HG03521 (cell line): ENCODE data around the gene RNF31.

Experiments
- ATAC-seq: cut with Tn5 transposase; IDR thresholded peaks from one replicate; pipeline ENCODE4 v1.9.1; 2021; ENCODE audit warnings: mild to moderate bottlenecking, moderate library complexity; ENCODE audit not compliant: unreplicated experiment

Gene RNF31

DNA sequence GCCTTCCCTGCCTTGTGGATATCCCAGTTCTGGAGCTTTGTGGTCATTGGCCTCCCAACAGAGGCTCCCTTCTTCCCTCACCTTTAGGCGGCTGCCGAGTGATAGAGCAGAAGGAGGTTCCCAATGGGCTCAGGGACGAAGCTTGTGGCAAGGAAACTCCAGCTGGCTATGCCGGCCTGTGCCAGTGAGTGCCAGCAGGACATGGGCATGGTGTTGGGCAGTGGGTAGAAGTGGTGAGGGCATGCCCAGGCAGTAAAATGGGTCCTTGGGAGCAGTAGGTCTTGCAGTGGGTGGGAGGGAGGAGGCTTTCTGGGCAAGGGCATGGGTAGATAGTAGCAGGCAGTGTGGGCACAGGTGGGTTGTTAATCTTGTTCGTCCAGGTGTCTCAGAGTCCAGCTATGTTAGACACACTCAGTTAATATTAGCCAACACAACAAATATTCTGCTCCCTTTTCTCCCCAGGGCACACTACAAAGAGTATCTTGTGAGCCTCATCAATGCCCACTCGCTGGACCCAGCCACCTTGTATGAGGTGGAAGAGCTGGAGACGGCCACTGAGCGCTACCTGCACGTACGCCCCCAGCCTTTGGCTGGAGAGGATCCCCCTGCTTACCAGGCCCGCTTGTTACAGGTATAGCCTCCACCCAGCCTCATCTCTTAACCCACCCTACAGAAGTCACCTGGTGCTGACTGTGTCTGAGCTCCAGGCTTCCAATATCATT, 12.6 kb downstream of the RNF31 start:
- ATAC-seq = no peak

DNA sequence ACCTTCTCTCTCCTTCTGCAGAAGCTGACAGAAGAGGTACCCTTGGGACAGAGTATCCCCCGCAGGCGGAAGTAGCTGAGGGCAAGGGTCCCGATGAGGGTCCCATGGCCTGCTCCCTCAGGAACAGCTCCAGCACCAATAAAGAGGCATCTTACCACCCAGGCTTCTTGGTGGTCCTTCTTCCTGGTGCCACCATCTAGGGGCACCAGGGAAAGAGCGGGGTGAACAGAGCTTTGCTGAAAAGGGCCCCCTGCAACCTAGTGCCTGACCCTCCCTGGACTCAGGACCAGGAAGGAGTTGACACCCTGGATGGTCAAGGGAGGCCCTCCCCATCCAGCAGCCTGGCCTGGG, 13.2 kb downstream of the RNF31 start:
- no peak for ATAC-seq

DNA sequence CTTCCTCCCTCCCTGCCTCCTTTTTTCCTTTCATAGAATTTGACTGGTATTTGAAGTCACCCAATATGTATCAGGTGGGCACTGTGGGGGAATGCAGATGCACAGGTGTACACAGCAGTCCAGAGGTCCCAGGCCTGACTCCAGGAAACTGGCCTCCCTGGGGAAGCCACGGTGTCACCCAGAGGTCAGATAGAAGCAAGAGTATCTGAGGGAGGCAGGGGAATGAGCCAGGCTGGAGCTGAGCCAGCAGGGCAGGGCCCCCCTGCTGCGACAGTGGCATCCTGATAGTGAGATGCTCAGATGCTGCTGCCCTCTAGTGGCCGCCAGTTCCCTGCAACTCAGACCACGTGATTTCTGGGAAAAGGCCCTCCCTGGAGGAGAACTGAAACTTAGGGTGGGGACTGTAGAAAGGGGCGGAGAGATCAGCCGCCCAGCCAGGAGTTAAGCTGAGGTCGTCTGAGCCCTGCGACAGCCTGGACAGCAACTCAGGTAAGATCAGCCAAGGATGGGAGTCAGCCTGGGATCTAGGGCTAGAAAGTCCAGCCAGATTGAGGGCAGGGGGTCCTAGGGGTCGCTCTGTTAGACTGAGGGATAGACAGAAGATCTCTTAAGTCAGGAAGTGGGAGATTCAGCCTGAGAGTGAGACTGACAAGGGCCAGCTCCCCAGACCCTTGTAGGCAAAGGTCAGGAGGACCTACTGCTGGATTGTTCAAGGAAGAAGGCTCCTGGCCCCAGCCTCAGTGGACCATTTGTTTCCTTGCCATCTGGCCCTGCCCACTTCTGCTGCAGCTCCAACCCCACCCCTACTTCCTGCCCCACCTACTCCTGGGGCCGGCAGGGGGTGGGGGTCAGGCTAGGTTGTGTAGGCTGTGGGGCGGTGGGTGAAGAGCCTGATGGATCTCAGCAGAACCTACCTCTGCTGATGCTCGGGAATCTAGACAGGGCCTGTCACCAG, 13.8 kb downstream of the RNF31 start, which contains the start of gene IRF9:
IRF9 (plus strand) TSS at position 416 of the 955 bp plus-strand sequence. CDS start 880 bp downstream, outside the sequence.
- ATAC-seq = peak; percentile 77

DNA sequence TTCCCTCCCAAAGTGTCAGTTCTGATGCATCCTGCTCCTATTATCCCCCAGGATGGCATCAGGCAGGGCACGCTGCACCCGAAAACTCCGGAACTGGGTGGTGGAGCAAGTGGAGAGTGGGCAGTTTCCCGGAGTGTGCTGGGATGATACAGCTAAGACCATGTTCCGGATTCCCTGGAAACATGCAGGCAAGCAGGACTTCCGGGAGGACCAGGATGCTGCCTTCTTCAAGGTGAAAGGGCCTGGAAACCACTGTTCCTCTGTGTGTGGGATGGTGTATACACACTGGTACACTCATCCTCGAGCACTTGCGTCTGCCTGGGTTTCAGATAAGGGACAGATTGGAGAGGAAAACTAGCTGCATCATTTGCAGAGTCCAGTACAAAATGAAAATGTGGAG, 14.8 kb downstream of the RNF31 start:
- no peak for ATAC-seq

DNA sequence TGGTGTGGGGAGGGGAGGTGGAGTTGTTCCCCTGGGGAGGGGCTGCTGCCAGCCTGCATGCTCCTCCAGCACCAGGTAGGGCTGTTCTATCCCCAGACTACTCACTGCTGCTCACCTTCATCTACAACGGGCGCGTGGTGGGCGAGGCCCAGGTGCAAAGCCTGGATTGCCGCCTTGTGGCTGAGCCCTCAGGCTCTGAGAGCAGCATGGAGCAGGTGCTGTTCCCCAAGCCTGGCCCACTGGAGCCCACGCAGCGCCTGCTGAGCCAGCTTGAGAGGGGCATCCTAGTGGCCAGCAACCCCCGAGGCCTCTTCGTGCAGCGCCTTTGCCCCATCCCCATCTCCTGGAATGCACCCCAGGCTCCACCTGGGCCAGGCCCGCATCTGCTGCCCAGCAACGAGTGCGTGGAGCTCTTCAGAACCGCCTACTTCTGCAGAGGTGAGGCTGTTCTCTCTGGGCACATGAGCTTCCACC, 17.3 kb downstream of the RNF31 start:
- ATAC-seq = no peak

DNA sequence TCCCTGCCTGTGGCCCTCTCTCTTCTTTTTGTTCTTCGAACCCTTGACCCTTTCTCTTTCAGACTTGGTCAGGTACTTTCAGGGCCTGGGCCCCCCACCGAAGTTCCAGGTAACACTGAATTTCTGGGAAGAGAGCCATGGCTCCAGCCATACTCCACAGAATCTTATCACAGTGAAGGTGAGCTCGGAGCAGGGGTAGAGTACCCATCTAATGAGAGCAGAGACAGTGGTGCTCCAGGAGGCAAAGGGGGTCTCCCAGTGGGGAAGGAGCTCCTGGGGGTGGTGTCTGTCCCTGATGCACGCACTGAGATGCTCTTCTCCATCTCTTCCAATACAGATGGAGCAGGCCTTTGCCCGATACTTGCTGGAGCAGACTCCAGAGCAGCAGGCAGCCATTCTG, 18.5 kb downstream of the RNF31 start:
- no peak for ATAC-seq

DNA sequence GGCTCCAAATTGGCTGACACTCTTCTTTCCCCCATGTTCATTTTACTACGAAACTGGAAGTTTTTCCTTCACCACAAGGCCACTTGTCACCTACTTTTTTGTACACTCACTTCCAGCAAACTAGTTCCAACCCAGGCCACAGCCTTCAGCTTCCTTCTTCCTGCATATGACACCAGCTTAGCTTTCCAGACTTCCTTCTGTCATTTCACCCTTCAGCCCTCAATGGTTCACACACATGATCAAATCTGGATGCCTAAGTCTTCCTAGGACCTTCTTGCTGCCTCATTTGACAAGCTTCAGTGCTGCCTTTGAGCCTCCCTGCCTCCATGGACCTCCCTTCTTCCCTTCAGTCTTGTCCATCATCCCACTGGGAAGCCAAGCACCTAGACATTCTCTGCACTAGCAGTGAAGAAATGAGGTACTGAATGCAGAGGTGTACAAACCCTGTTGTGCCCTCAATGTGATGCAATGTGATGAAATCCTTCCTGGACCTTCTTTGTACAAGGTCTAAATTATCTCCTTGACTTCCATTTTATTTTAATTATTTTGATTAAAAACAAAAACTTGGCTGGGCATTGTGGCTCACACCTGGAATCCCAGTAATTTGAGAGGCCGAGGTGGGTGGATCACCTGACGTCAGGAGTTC, 20.3 kb downstream of the RNF31 start:
- ATAC-seq = no peak

DNA sequence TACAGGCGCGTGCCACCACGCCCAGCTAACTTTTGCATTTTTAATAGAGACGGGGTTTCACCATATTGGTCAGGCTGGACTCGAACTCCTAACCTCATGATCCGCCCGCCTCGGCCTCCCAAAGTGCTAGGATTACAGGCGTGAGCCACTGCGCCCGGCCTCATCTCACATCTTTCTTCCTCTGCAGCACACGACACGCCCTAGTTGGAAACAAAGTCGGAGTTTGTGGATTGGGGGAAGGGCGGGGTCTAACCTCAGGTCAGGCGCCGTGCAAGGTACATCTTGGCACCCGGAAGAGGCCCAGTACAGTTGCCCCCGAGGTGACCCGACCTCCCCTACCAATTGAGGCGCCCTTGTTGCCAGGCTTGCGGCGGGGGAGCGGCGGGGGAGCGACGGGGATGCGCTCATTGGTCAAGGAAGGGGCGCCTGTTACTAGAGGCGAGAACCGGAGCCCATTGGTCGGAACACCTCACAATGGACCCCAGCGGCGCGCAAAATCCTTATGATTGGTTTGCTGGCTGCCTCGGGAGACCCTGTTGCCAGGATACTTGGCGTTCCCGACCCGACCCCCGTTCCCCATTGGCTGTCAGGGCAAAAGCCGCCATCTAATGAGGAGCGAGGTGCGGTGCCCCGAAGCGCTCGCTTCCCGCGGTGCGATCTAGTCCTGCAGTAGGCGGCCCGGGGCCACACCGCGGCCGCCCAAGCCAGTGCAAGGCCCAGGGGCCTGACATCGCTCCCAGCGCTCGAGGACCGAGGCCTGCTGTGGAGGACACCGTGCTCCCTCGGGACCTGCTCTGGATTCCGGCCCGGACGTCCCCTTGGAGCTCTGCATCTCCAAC, 24.3 kb downstream of the RNF31 start, which contains the start of gene REC8:
REC8 (plus strand) TSS at position 659 of the 839 bp plus-strand sequence. CDS start 473 bp downstream, outside the sequence.
- ATAC-seq = peak; percentile 66

DNA sequence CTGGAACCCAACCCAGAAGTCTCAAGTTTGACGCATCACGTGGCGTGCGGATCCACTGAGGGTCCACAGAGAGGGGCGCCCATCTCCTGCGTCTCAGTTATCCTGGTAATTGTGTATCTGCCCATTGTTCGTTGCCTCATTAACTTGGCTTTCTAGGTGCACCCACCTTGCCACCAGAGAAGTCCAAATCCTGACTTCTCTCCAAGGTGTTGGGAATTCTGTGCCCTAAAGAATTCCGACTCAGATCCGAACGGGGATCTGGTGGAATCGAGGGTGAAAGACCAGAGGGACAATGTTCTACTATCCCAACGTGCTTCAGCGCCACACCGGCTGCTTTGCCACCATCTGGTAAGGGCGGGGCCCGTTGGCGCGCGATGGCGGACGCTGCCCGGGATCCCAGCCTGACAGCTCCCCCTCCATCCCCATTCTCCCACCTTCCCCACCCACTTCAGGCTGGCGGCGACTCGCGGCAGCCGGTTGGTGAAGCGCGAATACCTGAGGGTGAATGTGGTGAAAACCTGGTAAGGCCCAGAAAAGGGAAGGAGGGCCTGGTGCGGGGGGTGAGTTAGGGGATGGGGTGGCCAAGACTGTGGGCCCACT, 25.1 kb downstream of the RNF31 start:
- no peak for ATAC-seq

DNA sequence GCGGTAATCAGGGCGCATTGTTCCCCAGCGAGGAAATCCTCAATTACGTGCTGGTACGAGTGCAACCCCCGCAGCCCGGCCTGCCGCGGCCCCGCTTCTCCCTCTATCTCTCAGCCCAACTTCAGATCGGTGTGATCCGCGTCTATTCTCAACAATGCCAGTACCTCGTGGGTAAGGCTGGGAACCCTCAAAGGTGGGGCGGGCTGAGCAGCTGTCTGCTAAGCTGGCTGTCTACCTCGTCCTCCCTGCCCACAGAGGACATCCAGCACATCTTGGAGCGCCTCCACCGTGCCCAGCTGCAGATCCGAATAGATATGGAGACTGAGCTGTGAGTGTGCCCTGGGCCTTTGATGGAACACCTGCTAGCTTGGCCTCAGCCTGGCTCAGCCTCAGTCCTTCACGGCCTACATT, 25.6 kb downstream of the RNF31 start:
- no peak for ATAC-seq

DNA sequence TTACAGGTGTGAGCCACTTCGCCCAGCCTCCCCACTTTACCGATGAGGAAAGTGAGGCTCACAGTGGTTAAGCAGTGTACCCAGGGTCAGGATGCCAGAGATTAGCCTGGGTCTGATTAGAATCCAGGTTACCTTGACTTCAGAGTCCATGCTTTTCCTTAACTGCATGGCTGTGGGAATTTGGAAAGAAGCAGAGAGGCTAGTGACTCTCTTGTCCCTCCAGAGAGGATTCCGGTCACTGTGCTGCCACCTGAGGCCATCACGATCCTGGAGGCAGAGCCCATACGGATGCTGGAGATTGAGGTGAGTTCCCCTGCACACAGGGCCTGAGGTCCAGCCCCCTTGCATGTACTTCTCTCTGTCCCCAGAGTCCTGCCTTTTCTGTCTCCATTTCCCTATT, 29.3 kb downstream of the RNF31 start:
- no peak for ATAC-seq

DNA sequence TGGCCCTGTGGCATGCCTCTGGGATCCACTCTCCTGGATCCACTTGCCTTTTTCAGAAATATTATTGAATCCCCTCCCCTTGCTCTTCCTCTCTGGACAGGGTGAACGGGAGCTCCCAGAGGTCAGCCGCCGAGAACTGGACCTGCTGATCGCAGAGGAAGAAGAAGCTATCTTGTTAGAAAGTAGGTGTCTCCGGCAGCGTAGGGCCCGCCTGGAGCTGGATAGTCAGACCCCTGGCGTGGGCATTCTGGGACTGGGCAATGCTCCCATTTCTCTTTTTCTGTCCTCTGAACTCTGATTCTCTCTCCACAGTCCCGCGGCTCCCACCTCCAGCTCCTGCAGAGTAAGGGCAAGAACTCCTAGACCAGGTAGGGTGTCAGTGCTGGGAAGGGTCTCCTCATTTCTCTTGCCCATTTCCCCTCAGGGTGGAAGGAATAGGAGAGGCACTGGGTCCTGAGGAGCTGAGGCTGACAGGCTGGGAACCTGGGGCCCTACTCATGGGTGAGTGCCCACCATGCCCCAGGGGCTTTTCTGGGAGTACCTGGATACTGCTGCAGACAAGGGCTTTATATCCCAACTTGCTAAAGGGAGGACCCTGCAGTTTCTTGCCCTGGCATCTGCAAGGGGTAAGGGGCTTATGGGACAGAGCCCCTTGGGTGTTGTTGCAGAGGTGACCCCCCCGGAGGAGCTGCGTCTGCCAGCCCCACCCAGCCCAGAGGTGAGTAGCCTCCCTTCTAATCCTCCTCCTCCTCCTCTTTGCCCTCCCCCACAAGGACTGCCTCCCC, 29.9 kb downstream of the RNF31 start:
- ATAC-seq = no peak

DNA sequence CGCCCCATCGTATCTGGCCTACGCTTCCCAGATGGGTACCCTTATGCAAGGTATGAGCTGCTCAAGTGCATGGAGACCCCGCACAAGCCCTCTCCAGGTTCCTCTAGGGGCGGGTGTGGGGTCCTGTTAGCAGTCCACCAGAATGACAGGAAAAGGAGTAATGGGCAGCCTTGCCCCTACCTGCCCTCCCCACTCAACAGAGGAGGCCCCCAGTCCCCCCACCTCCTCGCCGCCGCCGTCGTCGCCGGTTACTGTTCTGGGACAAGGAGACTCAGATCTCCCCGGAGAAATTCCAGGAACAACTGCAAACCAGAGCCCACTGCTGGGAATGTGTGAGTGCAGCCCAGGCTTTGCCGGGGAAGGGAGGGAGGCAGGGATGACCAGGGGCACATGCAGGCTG, 30.6 kb downstream of the RNF31 start:
- no peak for ATAC-seq

DNA sequence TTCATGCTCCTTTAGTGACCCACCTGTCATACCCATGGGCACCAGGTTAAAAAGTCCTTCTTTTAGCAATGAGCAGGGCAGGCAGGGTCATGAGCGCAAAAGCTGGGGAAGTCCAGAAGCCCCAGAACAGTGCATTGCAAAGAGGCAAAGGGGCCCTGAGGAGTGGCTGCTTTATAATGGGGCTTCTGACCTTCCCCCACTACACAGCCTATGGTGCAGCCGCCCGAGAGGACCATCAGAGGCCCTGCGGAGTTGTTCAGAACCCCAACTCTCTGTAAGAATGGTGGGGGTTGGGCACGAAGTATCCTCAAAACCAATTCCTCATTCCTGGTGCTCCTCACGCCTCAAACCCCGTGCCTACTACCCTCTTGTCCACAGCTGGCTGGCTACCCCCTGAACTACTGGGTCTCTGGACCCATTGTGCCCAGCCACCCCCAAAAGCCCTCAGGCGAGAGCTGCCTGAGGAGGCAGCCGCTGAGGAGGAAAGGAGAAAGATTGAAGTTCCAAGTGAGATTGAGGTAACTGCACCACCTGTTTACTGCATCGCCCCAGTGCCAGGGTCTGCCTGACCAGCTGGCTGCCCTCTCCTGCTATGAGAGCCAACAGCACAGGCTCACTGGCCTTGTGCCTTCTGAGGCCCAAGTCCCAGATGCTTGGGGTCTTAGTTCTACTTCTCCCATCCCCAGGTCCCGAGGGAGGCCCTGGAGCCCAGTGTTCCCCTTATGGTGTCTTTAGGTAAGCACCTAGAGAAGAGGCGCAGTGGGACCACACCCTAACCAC, 31.3 kb downstream of the RNF31 start:
- no peak for ATAC-seq

DNA sequence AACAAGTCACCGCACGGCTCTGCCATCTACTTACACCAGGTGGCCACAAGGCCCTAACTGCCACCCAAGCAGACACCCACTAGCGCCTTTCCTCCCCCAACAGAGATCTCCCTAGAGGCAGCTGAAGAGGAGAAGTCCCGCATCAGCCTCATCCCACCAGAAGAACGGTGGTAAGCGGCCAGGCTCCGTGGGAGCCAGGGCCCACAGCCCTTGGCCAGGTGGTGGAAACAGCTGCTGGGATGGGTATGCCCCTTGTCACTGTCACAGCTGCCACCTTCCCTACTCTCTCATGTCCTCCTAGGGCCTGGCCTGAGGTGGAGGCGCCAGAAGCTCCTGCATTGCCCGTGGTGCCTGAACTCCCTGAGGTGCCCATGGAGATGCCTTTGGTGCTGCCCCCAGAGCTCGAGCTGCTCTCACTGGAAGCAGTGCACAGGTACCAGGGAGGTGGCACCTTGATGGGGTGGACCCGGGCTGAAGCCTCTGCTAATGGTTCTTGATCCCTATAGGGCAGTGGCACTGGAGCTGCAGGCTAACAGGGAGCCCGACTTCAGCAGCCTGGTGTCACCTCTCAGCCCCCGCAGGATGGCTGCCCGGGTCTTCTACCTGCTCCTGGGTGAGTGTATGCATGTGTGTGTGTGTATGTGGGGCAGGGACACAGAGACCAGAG, 32.1 kb downstream of the RNF31 start:
- no peak for ATAC-seq

DNA sequence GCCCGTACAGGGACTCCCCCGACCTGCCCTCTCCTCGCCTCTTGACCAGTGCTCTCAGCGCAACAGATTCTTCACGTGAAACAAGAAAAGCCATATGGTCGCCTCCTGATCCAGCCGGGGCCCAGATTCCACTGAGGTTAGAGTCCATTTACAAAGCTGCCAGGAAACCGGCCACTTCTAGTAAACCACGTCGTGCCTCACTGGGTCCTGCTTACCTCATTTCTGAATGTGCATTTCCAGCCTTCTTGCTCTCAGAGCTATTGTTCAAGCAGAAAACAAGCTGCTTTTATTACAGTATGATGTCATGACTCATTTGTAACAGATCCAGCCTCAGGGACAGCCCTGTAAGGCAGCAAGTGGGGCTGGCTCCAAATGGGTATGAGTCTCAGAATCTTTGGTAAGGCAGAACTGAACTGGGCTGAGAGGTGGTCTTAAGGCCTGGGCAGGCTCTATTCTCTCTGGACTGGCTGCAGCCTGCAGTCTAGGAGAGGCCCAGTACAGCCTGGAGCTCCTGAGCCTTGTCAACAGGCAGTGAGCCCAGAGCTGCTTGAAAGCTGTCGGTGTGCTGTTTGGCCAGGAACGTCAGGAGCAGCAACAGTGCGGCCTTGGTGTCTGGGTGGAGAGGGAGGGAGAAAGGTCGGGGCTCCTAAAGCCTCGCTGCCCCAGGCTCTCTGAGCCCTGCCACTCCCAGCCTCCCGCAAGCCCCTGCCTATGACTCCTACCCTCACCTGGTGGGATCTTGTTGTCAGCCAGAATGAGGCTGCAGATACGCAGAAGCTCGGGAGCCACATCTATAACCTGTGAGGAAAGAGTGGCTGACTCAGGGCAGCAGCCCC, 32.9 kb downstream of the RNF31 start:
- no peak for ATAC-seq
